K562 (cell line): ENCODE results near the gene FARSA. TPM values are rescaled to one million over a fixed set of nuclear protein-coding genes. Genes with fewer than 3 reads are reported as not detected.

Experiments used
- ARID3A ChIP-seq: IDR thresholded peaks from 2 replicates; pipeline ENCODE4 v1.6.1; 2012; ENCODE audit warnings: low read depth, low read length, improper control_type of control experiment, borderline replicate concordance
- EWSR1 ChIP-seq: fragments of 450-650 bp; IDR thresholded peaks from 2 replicates; pipeline ENCODE4 v1.6.1; 2018; ENCODE audit warnings: borderline replicate concordance, mild to moderate bottlenecking, low read depth, moderate library complexity; ENCODE audit not compliant: partially characterized antibody
- FOS ChIP-seq: IDR thresholded peaks from 3 replicates; pipeline ENCODE4 v1.6.1; 2011; ENCODE audit not compliant: insufficient read length; ENCODE audit errors: extremely low read depth
- GATA2 ChIP-seq: sonication (generic); formaldehyde crosslinking; IDR thresholded peaks from 2 replicates; pipeline ENCODE4 v1.4.0; 2020; ENCODE audit warnings: mild to moderate bottlenecking, missing genetic modification reagents
- GATAD2A ChIP-seq: fragments of 450-650 bp; IDR thresholded peaks from 2 replicates; pipeline ENCODE4 v1.6.1; 2017
- KDM5B ChIP-seq: fragments of 200-600 bp; sonication (generic); IDR thresholded peaks from 2 replicates; pipeline ENCODE4 v1.6.1; 2012; ENCODE audit warnings: low read depth, mild to moderate bottlenecking, moderate library complexity, low read length, control low read depth, inconsistent platforms; ENCODE audit not compliant: insufficient replicate concordance
- MTA2 ChIP-seq: fragments of 450-650 bp; IDR thresholded peaks from 2 replicates; pipeline ENCODE4 v1.6.1; 2016; ENCODE audit warnings: low read depth
- MYC ChIP-seq, 2 experiments: fragments of 250-450 bp in 1 of 2; sonication (Bioruptor Pico) in 1 of 2; IDR thresholded peaks; 2 replicates each; pipeline versions ENCODE4 v1.5.1 to v1.6.1; 2012 to 2021; ENCODE audit warnings: low read depth in 2 of 2, borderline replicate concordance in 1 of 2, improper control_type of control experiment in 1 of 2, low read length in 1 of 2, mild to moderate bottlenecking in 1 of 2, moderate library complexity in 1 of 2
- PRDM10 ChIP-seq: fragments of 450-650 bp; IDR thresholded peaks from 2 replicates; pipeline ENCODE4 v1.6.1; 2018; ENCODE audit not compliant: partially characterized antibody
- RAD51 ChIP-seq: fragments of 450-650 bp; IDR thresholded peaks from 2 replicates; pipeline ENCODE4 v1.7.1; 2016; ENCODE audit warnings: low read depth, mild to moderate bottlenecking, borderline replicate concordance
- SMAD1 ChIP-seq: fragments of 150-350 bp; IDR thresholded peaks from 2 replicates; pipeline ENCODE4 v1.6.1; 2014; ENCODE audit warnings: low read length, low read depth; ENCODE audit not compliant: partially characterized antibody
- SMARCC2 ChIP-seq: fragments of 450-650 bp; IDR thresholded peaks from 2 replicates; pipeline ENCODE4 v1.6.1; 2017; ENCODE audit warnings: antibody characterized with exemption, moderate library complexity, mild to moderate bottlenecking, low read depth
- YBX1 ChIP-seq: fragments of 450-650 bp; IDR thresholded peaks from 2 replicates; pipeline ENCODE4 v1.7.1; 2016; ENCODE audit warnings: mild to moderate bottlenecking
- ZNF3 ChIP-seq: fragments of 250-450 bp; sonication (Bioruptor Pico); IDR thresholded peaks from 2 replicates; pipeline ENCODE4 v1.5.0; 2021; ENCODE audit warnings: mild to moderate bottlenecking, moderate library complexity
- polyA plus RNA-seq, 8 experiments: library from polyadenylated mRNA; depleted of rRNA in 4 of 8; stranded (reverse) in 5 of 8; unstranded in 3 of 8; fragments of >200 nt; fragmentation: Nextera tagmentation in 2 of 8; fragmentation: Illumina TruSeq in 1 of 8; extraction: Ambion mirVana in 2 of 8; extraction: Trizol in 1 of 8; gene quantifications; 2 replicates each; pipeline versions ENCODE4 v1.2.1 to v1.2.3, GENCODE V29; 2011 to 2014; ENCODE audit warnings: inconsistent platforms in 1 of 8, missing spikeins in 1 of 8
- total RNA-seq, 7 experiments: library from RNA; depleted of rRNA in 6 of 7; stranded (reverse); fragments of >200 nt in 6 of 7; fragmentation: Illumina TruSeq in 2 of 7; extraction: Trizol in 2 of 7; gene quantifications; 2 replicates each; pipeline versions ENCODE4 v1.2.1 to v1.2.3, GENCODE V29; 2011 to 2021; ENCODE audit warnings: low replicate concordance in 1 of 7
- TF ChIP-seq, protein P1 (sequence below): sonication (generic); formaldehyde crosslinking; IDR thresholded peaks from 2 replicates; pipeline ENCODE4 v1.8.0; 2023; ENCODE audit warnings: mild to moderate bottlenecking, missing genetic modification reagents
- TF ChIP-seq, protein P2 (sequence below): fragments of 450-650 bp; formaldehyde crosslinking; IDR thresholded peaks from 2 replicates; pipeline ENCODE4 v1.4.0; 2020; ENCODE audit warnings: mild to moderate bottlenecking, mixed read lengths
- TF ChIP-seq, protein P3 (sequence below), 2 experiments: fragments of 250-450 bp in 1 of 2; fragments of 450-650 bp in 1 of 2; sonication (Bioruptor Pico) in 1 of 2; IDR thresholded peaks; 2 replicates each; pipeline versions ENCODE4 v1.6.1 to v1.8.0; 2016 to 2021; ENCODE audit warnings: mild to moderate bottlenecking in 2 of 2, moderate library complexity in 2 of 2, missing compliant biosample characterization in 1 of 2, missing genetic modification characterization in 1 of 2

The FARSA gene
- total and polyA plus RNA-seq, 9 of the 15 experiments (the other 6 are each of a cell fraction or from before 2014, with no cell fraction given), result 25.2 to 237 (median 89.6) TPM

DNA sequence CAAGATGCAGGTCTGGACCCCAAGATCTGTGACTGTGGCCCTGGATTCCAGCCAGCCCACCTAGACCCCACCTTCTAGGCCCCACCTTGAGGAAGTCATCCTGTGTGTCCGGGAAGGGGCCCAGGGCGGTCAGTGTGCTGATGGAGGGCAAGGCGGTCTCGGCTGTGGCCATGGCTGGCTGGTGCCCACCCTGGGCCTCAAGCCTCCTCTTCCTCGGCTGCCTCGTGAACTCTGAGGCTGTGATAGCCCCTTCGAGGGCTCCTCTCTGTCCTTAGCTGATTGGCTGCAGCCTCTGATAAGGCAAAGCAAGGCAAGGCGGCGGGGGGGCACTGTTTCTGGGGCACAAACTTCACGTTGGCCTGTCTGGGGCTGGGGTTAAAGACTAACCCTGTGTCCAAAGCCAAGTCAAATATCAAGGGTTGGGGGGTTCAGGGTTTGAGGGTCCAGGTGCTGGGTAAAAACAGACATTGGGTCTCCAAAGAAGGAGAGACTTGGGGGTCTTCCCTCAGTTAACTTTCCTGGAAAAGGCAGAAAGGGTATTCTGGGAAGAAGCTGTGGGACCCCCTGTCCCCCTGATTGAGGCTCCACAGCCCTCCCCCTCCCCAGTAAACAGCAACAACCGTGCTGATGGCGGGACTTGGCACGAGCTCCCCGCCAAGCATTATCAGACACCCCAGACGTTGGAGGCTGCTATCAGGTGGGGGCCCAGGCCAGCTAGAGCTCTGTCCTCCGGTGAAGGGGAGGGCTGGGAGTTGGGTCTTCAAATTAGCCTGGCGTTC is 46.4 kb downstream of the FARSA start, which contains the start of gene KLF1 (continued):
- peak; percentile 48; the same call in 1 of the 2 replicates for TF ChIP-seq SMARCC2
- TF ChIP-seq MTA2, result peak; percentile 86
- no peak for TF ChIP-seq FOS
- TF ChIP-seq, protein P1, sequence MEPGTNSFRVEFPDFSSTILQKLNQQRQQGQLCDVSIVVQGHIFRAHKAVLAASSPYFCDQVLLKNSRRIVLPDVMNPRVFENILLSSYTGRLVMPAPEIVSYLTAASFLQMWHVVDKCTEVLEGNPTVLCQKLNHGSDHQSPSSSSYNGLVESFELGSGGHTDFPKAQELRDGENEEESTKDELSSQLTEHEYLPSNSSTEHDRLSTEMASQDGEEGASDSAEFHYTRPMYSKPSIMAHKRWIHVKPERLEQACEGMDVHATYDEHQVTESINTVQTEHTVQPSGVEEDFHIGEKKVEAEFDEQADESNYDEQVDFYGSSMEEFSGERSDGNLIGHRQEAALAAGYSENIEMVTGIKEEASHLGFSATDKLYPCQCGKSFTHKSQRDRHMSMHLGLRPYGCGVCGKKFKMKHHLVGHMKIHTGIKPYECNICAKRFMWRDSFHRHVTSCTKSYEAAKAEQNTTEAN (CRISPR knock-in tag), result no peak
- TF ChIP-seq ARID3A, result 0 out of 2 replicates have a peak, but pooled peaks have one; percentile 4
- TF ChIP-seq EWSR1, result no peak
- peak; percentile 19 for TF ChIP-seq PRDM10
- TF ChIP-seq, protein P2, sequence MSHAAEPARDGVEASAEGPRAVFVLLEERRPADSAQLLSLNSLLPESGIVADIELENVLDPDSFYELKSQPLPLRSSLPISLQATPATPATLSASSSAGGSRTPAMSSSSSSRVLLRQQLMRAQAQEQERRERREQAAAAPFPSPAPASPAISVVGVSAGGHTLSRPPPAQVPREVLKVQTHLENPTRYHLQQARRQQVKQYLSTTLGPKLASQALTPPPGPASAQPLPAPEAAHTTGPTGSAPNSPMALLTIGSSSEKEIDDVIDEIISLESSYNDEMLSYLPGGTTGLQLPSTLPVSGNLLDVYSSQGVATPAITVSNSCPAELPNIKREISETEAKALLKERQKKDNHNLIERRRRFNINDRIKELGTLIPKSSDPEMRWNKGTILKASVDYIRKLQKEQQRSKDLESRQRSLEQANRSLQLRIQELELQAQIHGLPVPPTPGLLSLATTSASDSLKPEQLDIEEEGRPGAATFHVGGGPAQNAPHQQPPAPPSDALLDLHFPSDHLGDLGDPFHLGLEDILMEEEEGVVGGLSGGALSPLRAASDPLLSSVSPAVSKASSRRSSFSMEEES (CRISPR knock-in tag), result no peak
- no peak for TF ChIP-seq YBX1
- TF ChIP-seq GATA2, result peak; percentile 95
- TF ChIP-seq KDM5B, result peak; percentile 75
- no peak for TF ChIP-seq ZNF3 (CRISPR knock-in tag)
- peak; percentile 87; the same call in 1 of the 2 replicates for TF ChIP-seq GATAD2A
- TF ChIP-seq, protein P3, sequence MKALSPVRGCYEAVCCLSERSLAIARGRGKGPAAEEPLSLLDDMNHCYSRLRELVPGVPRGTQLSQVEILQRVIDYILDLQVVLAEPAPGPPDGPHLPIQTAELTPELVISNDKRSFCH (CRISPR knock-in tag; IDR thresholded peaks at IDR 0.05), result no peak
- TF ChIP-seq, protein P3 (tag; IDR thresholded peaks at IDR 0.05), result peak; percentile 54
- peak; percentile 34 for TF ChIP-seq SMAD1
- TF ChIP-seq MYC (IDR thresholded peaks at IDR 0.05; ENCODE audit: low read depth, low read length), result peak; percentile 55; the same call in 1 of the 2 replicates
- no peak for TF ChIP-seq MYC (CRISPR knock-in tag; IDR thresholded peaks at IDR 0.05; ENCODE audit: borderline replicate concordance, low read depth)
- no peak for TF ChIP-seq RAD51
